GM21360 (cell line): Measurements from ENCODE around the gene ZNF79.
A peak's percentile ranks its signal among the peaks of the same experiment; 100 is the strongest.

Source experiments
- ATAC-seq: cut with Tn5 transposase; IDR thresholded peaks from one replicate; pipeline ENCODE4 v1.9.1; 2021; ENCODE audit warnings: mild to moderate bottlenecking, moderate library complexity; ENCODE audit not compliant: unreplicated experiment

Gene ZNF79

DNA sequence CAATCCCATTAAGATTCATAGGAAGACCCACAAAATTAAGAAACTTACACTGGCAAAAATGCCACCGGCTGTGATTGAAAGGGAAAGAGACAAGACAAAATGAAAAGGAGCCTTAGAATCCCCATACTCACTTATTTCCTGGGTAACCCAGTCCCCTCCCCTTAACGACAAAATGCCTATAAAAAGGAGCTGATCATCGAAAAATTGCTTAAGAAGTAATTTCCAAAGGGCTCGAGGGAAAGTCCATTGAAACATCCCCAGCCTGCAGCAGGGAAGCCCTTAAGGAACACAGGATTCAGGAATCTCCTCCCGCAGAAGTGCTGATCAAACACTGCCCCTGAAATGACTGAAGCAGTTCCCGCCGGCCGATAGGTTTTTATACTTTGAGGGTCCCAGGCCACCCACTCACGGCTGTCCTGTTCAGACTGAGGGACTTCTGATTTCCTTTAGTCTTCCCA lies 677 bp upstream of the ZNF79 start:
- no peak for ATAC-seq

DNA sequence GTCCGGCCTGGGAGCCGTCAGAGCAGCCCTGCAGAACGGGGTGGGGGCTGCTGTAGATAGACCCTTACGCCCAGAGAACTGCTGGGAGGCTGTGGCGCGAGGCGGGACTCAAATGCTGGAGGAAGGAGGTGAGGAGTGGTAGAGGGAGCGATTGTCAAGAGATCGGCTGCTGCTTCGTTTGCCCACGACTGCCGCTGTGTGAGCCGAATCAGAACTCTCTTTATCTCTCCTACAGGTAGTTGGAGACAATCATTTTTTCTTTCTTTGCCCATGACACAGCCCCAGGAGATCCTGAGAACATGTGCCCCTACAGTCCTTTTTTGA lies 456 bp downstream of the ZNF79 start:
- ATAC-seq, result no peak

- no peak for ATAC-seq
These were observed 2.6 kb downstream of the ZNF79 start for GRCh38 chr9:127426756-127427155.

GRCh38 chr9:127428348-127428747 lies 4.2 kb downstream of the ZNF79 start:
- no peak for ATAC-seq

GRCh38 chr9:127430415-127430814 lies 6.2 kb downstream of the ZNF79 start:
- ATAC-seq, result no peak

- no peak for ATAC-seq
These were observed 13.5 kb downstream of the ZNF79 start for GRCh38 chr9:127437497-127438264.

DNA sequence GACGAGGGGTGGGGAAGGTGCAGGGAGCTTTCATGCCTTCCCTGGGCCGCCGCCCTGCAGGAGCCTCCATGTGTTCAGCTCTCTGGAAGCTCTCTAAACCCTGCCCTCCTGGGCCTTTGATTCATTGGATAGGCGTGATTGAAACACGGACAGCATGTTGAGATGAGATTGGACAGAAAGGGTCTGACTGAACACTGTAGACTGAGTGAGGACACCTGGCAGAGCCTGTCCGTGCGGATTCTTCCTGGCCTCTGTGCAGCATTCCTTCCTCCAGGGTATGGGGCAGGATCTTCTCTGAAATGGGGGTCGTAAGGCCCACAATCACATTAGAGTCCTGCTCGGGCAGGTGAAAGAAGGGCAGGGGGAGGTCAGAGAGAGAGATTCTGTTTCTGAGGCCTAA lies 14.2 kb downstream of the ZNF79 start:
- ATAC-seq, result no peak

- no peak for ATAC-seq
These were observed 20.2 kb downstream of the ZNF79 start for GRCh38 chr9:127444283-127444920.

DNA sequence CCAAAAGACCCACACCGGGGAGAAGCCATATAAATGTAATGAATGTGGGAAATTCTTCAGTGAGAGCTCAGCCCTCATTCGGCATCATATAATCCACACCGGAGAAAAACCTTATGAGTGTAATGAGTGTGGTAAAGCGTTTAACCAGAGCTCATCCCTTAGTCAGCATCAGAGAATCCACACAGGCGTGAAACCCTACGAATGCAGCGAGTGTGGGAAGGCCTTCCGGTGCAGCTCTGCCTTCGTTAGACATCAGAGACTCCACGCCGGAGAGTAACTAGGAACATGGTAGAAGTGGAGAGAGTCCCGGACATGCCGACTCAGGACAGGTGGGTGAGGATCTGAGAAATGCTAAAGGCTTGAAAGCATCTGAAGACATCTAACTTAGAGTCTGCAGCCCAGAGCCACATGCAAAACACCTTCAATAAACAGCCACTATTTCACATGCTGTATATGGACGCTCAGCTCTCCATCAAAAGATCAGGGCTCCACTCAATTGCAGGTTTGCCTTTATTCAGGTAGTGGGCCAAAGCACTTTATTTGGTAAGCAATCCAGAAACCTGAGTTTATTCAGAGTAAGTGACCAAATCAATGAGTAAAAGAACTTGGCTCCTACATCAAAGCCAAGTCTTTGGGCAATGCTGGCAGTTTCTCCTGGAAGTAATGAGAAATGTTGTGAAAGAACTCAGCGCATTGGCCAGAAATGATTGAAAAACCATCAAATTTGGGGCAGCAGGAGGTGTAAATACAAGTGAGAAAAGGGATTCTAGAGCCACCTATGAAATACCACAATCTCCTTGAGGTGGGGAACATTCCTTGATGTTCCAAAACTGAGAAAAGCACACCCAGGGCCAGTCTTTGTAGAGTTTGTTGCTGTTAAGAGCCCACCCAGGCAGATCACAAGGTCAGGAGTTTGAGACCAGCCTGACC lies 21.0 kb downstream of the ZNF79 start:
- ATAC-seq, result no peak

- no peak for ATAC-seq
These were observed 21.9 kb downstream of the ZNF79 start for GRCh38 chr9:127445851-127446712.

DNA sequence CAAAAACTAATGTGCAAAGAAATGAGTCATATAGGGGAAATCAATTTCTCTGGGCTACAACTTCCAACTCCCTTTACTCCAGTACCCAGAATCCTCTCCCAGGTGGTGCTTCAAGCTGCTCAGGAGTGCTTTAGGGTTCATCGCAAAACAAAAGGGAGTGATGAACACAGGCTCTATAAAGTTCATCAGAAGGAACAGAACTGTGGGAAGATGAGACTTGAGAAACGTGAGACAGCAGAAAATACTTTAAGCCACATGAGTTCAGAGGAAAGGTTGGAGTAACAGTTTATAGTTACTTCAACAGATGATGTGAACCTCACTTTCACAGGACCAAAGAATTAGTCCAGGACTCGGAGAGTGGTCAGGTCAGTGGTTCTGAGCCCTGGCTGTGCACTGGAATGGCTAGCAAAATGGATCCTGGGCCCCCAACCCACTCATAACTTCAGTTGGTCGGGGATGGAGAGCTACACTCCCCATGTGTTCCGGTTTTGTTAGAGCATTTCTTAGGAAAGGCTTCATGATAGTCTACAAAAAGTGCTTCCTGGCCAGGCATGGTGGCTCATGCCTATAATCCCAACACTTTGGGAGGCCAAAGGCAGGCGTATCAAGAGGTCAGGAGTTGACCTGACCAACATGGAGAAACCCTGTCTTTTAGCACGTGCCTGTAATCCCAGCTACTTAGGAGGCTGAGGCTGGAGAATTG lies 22.7 kb downstream of the ZNF79 start:
- no peak for ATAC-seq

- no peak for ATAC-seq
These were observed 23.4 kb downstream of the ZNF79 start for GRCh38 chr9:127447416-127448111.

DNA sequence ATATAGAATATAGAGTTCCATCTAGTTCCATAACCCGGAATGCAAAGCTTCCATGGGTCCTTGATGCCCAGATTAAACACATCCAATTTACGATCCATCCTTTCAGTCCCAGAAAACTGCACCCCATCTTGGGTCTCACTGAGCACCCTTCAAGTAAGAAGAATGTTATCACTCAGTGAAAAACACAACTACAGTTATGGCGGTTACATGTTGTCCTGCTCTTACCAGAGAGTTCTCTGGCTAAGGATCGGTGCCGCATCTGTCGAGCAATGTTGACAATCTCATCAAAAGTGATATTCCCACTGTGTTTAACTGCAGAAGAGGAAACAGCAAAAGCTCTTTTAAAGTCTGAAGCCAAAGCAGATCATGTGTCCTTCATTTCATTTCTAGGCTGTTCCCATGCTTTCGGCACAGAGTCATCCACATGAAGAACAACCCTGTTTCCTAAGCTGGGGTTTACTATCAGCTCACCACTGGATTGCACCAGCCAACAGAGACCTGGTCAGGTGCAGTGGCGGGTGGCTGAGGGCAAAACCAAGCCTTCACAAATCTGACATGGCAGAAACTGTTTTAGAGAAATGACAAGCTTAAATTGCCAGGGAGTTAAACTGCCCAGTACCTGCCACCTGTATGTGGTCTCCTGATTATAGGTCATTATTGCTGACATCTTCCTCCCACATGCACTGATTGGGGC lies 24.1 kb downstream of the ZNF79 start:
- ATAC-seq, result no peak

GRCh38 chr9:127449332-127449966 lies 25.3 kb downstream of the ZNF79 start:
- no peak for ATAC-seq

GRCh38 chr9:127450243-127450760 lies 26.1 kb downstream of the ZNF79 start:
- ATAC-seq, result no peak

- peak; percentile 64 for ATAC-seq
These were observed 26.8 kb downstream of the ZNF79 start, which contains the start of the genes LRSAM1 and RPL12 for GRCh38 chr9:127450830-127451607. Gene LRSAM1 (plus strand): TSS chr9:127451510. CDS start chr9:127454528, 3,018 bp downstream. Gene RPL12 (minus strand): TSS chr9:127451406. CDS start chr9:127451317, 89 bp downstream.

DNA sequence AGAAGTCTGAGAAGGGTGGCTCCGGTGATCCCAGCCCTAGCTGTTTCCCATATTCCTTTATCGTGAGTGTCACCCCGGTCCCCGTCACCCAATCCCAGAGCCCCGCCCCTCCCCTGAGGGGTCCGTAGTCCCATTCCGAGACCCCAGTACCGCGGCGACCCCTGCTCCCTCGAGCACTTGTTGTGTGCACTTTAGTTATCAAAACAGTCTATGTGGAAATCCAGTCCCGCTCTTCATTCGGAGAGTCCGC lies 27.4 kb downstream of the ZNF79 start:
- ATAC-seq, result no peak
